HepG2 (cell line): ENCODE results near the gene FAM229B. TPM values are rescaled to one million over a fixed set of nuclear protein-coding genes. Genes with fewer than 3 reads are reported as not detected.

Experiments used
- ATAC-seq: fragments of 200-7000 bp; cut with Tn5 transposase; 3 replicates; pipeline ENCODE4 v1.9.1; 2020; ENCODE audit warnings: mild to moderate bottlenecking, moderate library complexity
- BruUV-seq: library from RNA; stranded (reverse); fragments of 400-500 nt; replicated peaks from 2 replicates; lab custom pipeline; 2021; lab: Mats Ljungman, UMichigan
- CTCF ChIA-PET: fragments of 300-600 bp; formaldehyde crosslinking; extraction: SDS; loops from one replicate; lab custom pipeline; 2021; ENCODE audit warnings: low total read pairs, inconsistent platforms, low intra/inter-chr PET ratio; lab: Yijun Ruan, JAX
- POLR2A ChIA-PET: fragments of 350-600 bp; sonication (Branson Sonifier 250); formaldehyde crosslinking; loops from one replicate; lab custom pipeline; 2020; ENCODE audit warnings: antibody characterized with exemption, inconsistent platforms; lab: Yijun Ruan, JAX
- DNase-seq: peaks from one replicate; pipeline ENCODE4 v3.0.0-alpha.2; 2015; ENCODE audit warnings: low spot score
- FAIRE-seq: peaks from 3 replicates; lab custom pipeline; 2011; peaks lifted over from hg19 to GRCh38; lab: Jason Lieb, UNC
- H2AFZ ChIP-seq: one replicate; pipeline ENCODE4 v1.6.1; 2011; ENCODE audit warnings: low read length, inconsistent platforms
- H3K27ac ChIP-seq: fragments of 300-600 bp; 3 replicates; pipeline ENCODE4 v1.8.0; 2011; ENCODE audit warnings: mixed run types, mild to moderate bottlenecking, mixed read lengths, low read length, inconsistent platforms; ENCODE audit not compliant: insufficient read depth; ENCODE audit errors: extremely low read length
- H3K27me3 ChIP-seq, 2 experiments: fragments of 200-600 bp in 1 of 2; 2 replicates in 1 of 2; 3 replicates in 1 of 2; pipeline versions ENCODE4 v1.6.0 to v1.8.0; 2011; ENCODE audit warnings: low read length in 2 of 2, mild to moderate bottlenecking in 2 of 2, moderate library complexity in 2 of 2, inconsistent platforms in 1 of 2; ENCODE audit not compliant: insufficient read depth in 2 of 2, control insufficient read depth in 1 of 2
- H3K36me3 ChIP-seq, 2 experiments: fragments of 200-600 bp in 1 of 2; replicated peaks in 1 of 2; 2 replicates in 1 of 2; 3 replicates in 1 of 2; pipeline versions ENCODE4 v1.5.1 to v1.8.0; 2011; ENCODE audit warnings: low read length in 2 of 2, inconsistent platforms in 1 of 2; ENCODE audit not compliant: insufficient read depth in 2 of 2, control insufficient read depth in 1 of 2
- H3K4me1 ChIP-seq: 2 replicates; pipeline ENCODE4 v1.5.1; 2012; ENCODE audit warnings: low read length, inconsistent platforms; ENCODE audit not compliant: insufficient read depth
- H3K4me2 ChIP-seq: 2 replicates; pipeline ENCODE4 v1.6.0; 2011; ENCODE audit warnings: low read depth, low read length, inconsistent platforms
- H3K4me3 ChIP-seq, 3 experiments: fragments of 200-600 bp in 1 of 3; sonication (generic), shearing (Covaris generic) in 1 of 3; replicated peaks in 1 of 3; 2 replicates each; pipeline ENCODE4 v1.5.1; 2011 to 2016; ENCODE audit warnings: low read length in 3 of 3, inconsistent platforms in 2 of 3, low read depth in 2 of 3, mild to moderate bottlenecking in 2 of 3, control low read depth in 1 of 3, mixed read lengths in 1 of 3; ENCODE audit not compliant: insufficient read depth in 1 of 3
- H3K79me2 ChIP-seq: one replicate; pipeline ENCODE4 v1.6.1; 2011; ENCODE audit warnings: low read length, inconsistent platforms; ENCODE audit not compliant: insufficient read depth
- H3K9ac ChIP-seq: 2 replicates; pipeline ENCODE4 v1.6.0; 2011; ENCODE audit warnings: mild to moderate bottlenecking, low read depth, low read length, inconsistent platforms; ENCODE audit not compliant: insufficient read depth
- H3K9me3 ChIP-seq: 2 replicates; pipeline ENCODE4 v1.5.1; 2012; ENCODE audit warnings: mild to moderate bottlenecking, low read length
- H4K20me1 ChIP-seq: 2 replicates; pipeline ENCODE4 v1.6.0; 2011; ENCODE audit warnings: inconsistent platforms, mild to moderate bottlenecking, low read length, moderate library complexity; ENCODE audit not compliant: insufficient read depth
- DRAP1 ChIP-seq: IDR thresholded peaks from 2 replicates; pipeline ENCODE4 v1.6.1; 2016; ENCODE audit warnings: missing genetic modification reagents, missing compliant biosample characterization
- MAFF ChIP-seq: IDR thresholded peaks from 2 replicates; pipeline ENCODE4 v1.6.1; 2011; ENCODE audit warnings: low read depth, low read length, improper control_type of control experiment
- MAFK ChIP-seq, 2 experiments: IDR thresholded peaks in 1 of 2; conservative IDR thresholded peaks in 1 of 2; 2 replicates each; pipeline ENCODE4 v1.6.1; 2011; ENCODE audit warnings: improper control_type of control experiment in 2 of 2, low read length in 2 of 2
- SIX1 ChIP-seq: sonication (generic); formaldehyde crosslinking; IDR thresholded peaks from 2 replicates; pipeline ENCODE4 v1.4.0; 2020; ENCODE audit warnings: missing genetic modification reagents, borderline replicate concordance
- TERF1 ChIP-seq: sonication (generic); formaldehyde crosslinking; IDR thresholded peaks from 2 replicates; pipeline ENCODE4 v1.8.0; 2022; ENCODE audit warnings: mild to moderate bottlenecking, missing genetic modification reagents, moderate library complexity
- ZBTB20 ChIP-seq: sonication (generic); formaldehyde crosslinking; IDR thresholded peaks from 2 replicates; pipeline ENCODE4 v1.8.1; 2023; ENCODE audit warnings: missing genetic modification reagents, low read depth, mild to moderate bottlenecking, borderline replicate concordance
- WGBS: methylation state at CpG from one replicate; pipeline ENCODE4 v1.1.6; 2017; ENCODE audit warnings: low lambda C conversion rate; 5-methylcytosine and 5-hydroxymethylcytosine counted together
- in situ Hi-C: cut with HindIII; loops from 2 replicates; pipeline ENCODE4 v1.10.0; 2017; ENCODE audit warnings: low pct_unique_long_range_greater_than_20kb; ENCODE audit not compliant: extremely low pct_ligation_motif_present
- intact Hi-C: fragments of 100-400 bp; cut with micrococcal nuclease; formaldehyde crosslinking; loops from one replicate; pipeline ENCODE4 v1.10.0; 2022; ENCODE audit not compliant: unreplicated experiment
- polyA plus RNA-seq, 8 experiments: library from polyadenylated mRNA; depleted of rRNA in 3 of 8; stranded (reverse) in 7 of 8; unstranded in 1 of 8; fragments of >200 nt; fragmentation: Illumina TruSeq in 4 of 8; extraction: Trizol in 4 of 8; gene quantifications; 2 replicates each; pipeline versions ENCODE4 v1.2.1 to v1.2.3, GENCODE V29; 2011 to 2016; ENCODE audit warnings: low read depth in 4 of 8, missing spikeins in 1 of 8, mixed read lengths in 1 of 8; ENCODE audit not compliant: insufficient read depth in 1 of 8
- total RNA-seq, 5 experiments: library from RNA; depleted of rRNA; stranded (reverse); fragments of >200 nt; fragmentation: Illumina TruSeq; extraction: Trizol; gene quantifications; 2 replicates each; pipeline ENCODE4 v1.2.3, GENCODE V29; 2016; ENCODE audit warnings: low read depth in 1 of 5

The FAM229B gene
- total and polyA plus RNA-seq, 2 of the 13 experiments (the other 11 are each of a cell fraction or from before 2014, with no cell fraction given) = 11.3 to 19.5 TPM

- TF ChIP-seq TERF1 (CRISPR knock-in tag) (no peak), SIX1 (CRISPR knock-in tag) (no peak)
Observed at GRCh38 chr6:112062966-112063365, 24.4 kb upstream of the FAM229B start (continued).

- Histone ChIP-seq H3K4me2 (no peak overlapping the region), H3K4me1 (no peaks in the 10 kb centered on the region), H3K4me3 (no peak overlapping the region), H3K36me3 (no peaks in the 10 kb centered on the region), H3K27me3 (no peaks in the 10 kb centered on the region), H2AFZ (no peak overlapping the region), H3K9me3 (no peaks in the 10 kb centered on the region), H3K27ac (no peak overlapping the region), H3K9ac (no peak overlapping the region), H4K20me1 (no peaks in the 10 kb centered on the region), H3K79me2 (no peaks in the 10 kb centered on the region)
- no peak for FAIRE-seq
- intact Hi-C loops = no loop called here
- CTCF ChIA-PET = no interaction called here
- TF ChIP-seq ZBTB20 (CRISPR knock-in tag) (no peak), MAFK (conservative IDR thresholded peaks at IDR 0.05 in 1 of 2, IDR thresholded peaks at IDR 0.05 in 1 of 2; ENCODE audit: low read length in 2 of 2) (peak; percentile 60 to 68), MAFF (peak; percentile 33; the same call in 1 of the 2 replicates), DRAP1 (CRISPR knock-in tag) (no peak)
- no peak for ATAC-seq
- WGBS = 53% methylated on average over 6 of the region's 6 CpGs
- POLR2A ChIA-PET = no interaction called here
- DNase-seq = no peak
- BruUV-seq = no TSS peak
- in situ Hi-C loops = no loop called here
Observed at GRCh38 chr6:112065426-112065986, 21.9 kb upstream of the FAM229B start.
